Activated naive CD8-positive, alpha-beta T cell treated with anti-CD3 and anti-CD28 coated beads, Interleukin-2, amount 50 U/mL, for 16 hours (primary cell): ENCODE measurements around the gene TBC1D4.
"Not testable (repeated sequence)": the region's sequence is repeated elsewhere in the genome, so short reads cannot be mapped to it uniquely, and the experiment has no call there.

ENCODE experiments used
- DNase-seq: peaks from one replicate; pipeline ENCODE4 v3.0.0-alpha.2; 2020; ENCODE audit warnings: low read depth, low spot score

Gene TBC1D4

GRCh38 chr13:75452564-75452963 is 29.4 kb downstream of the TBC1D4 start:
- DNase-seq: no peak

- DNase-seq: no peak
Observed at GRCh38 chr13:75447493-75447892, 34.5 kb downstream of the TBC1D4 start.

GRCh38 chr13:75446874-75447273 is 35.1 kb downstream of the TBC1D4 start:
- no peak for DNase-seq

GRCh38 chr13:75445717-75446499 is 36.1 kb downstream of the TBC1D4 start:
- DNase-seq: no peak

- DNase-seq: no peak
Observed at GRCh38 chr13:75444016-75444415, 38.0 kb downstream of the TBC1D4 start.

GRCh38 chr13:75443356-75443958 is 38.5 kb downstream of the TBC1D4 start:
- no peak for DNase-seq

- no peak for DNase-seq
Observed at GRCh38 chr13:75442736-75443234, 39.2 kb downstream of the TBC1D4 start.

GRCh38 chr13:75440100-75440499 is 41.9 kb downstream of the TBC1D4 start:
- no peak for DNase-seq

GRCh38 chr13:75437582-75438318 is 44.2 kb downstream of the TBC1D4 start:
- DNase-seq: no peak

GRCh38 chr13:75434126-75434525 is 47.8 kb downstream of the TBC1D4 start:
- not testable (repeated sequence) for DNase-seq

- DNase-seq: no peak
Observed at GRCh38 chr13:75432811-75433244, 49.1 kb downstream of the TBC1D4 start.

- DNase-seq: no peak
Observed at GRCh38 chr13:75432045-75432444, 49.9 kb downstream of the TBC1D4 start.

- no peak for DNase-seq
Observed at GRCh38 chr13:75430436-75431209, 51.3 kb downstream of the TBC1D4 start.

GRCh38 chr13:75426421-75426820 is 55.5 kb downstream of the TBC1D4 start:
- DNase-seq: no peak

- DNase-seq: no peak
Observed at GRCh38 chr13:75425216-75426009, 56.6 kb downstream of the TBC1D4 start.

- no peak for DNase-seq
Observed at GRCh38 chr13:75423946-75424345, 58.0 kb downstream of the TBC1D4 start.

GRCh38 chr13:75422028-75422427 is 59.9 kb downstream of the TBC1D4 start:
- DNase-seq: no peak

GRCh38 chr13:75421133-75421532 is 60.8 kb downstream of the TBC1D4 start:
- DNase-seq: no peak

GRCh38 chr13:75419656-75420055 is 62.3 kb downstream of the TBC1D4 start:
- no peak for DNase-seq

- DNase-seq: no peak
Observed at GRCh38 chr13:75418997-75419396, 63.0 kb downstream of the TBC1D4 start.
